Osteoblast (primary cell): ENCODE data around the gene RASSF4. TPM values are rescaled to one million over a fixed set of nuclear protein-coding genes. Genes with fewer than 3 reads are reported as not detected.

ENCODE experiments used
- DNase-seq: peaks from one replicate; pipeline ENCODE4 v3.0.0; 2011; ENCODE audit warnings: low spot score, mixed read lengths; ENCODE audit not compliant: insufficient read length; ENCODE audit errors: missing footprints
- H2AFZ ChIP-seq: 2 replicates; pipeline ENCODE4 v1.6.0; 2011; ENCODE audit warnings: mild to moderate bottlenecking, low read length
- H3K27ac ChIP-seq: 2 replicates; pipeline ENCODE4 v1.5.1; 2011; ENCODE audit warnings: mild to moderate bottlenecking, low read depth, low read length, moderate library complexity
- H3K27me3 ChIP-seq: 2 replicates; pipeline ENCODE4 v1.6.0; 2012; ENCODE audit warnings: mild to moderate bottlenecking, control low read depth, inconsistent platforms, low read length, moderate library complexity; ENCODE audit not compliant: insufficient read depth
- H3K36me3 ChIP-seq: 2 replicates; pipeline ENCODE4 v1.5.1; 2011; ENCODE audit warnings: mild to moderate bottlenecking, low read length, control low read depth, moderate library complexity; ENCODE audit not compliant: insufficient read depth
- H3K4me1 ChIP-seq: 2 replicates; pipeline ENCODE4 v1.5.1; 2011; ENCODE audit warnings: mild to moderate bottlenecking, low read length, control low read depth, moderate library complexity; ENCODE audit not compliant: insufficient read depth
- H3K4me2 ChIP-seq: 2 replicates; pipeline ENCODE4 v1.6.0; 2011; ENCODE audit warnings: mild to moderate bottlenecking, low read length; ENCODE audit not compliant: insufficient read depth
- H3K4me3 ChIP-seq: fragments of 200-600 bp; sonication (generic); 3 replicates; pipeline ENCODE4 v1.5.1; 2012; ENCODE audit warnings: mild to moderate bottlenecking, low read length, inconsistent platforms; ENCODE audit not compliant: insufficient read depth
- H3K79me2 ChIP-seq: 2 replicates; pipeline ENCODE4 v1.6.0; 2012; ENCODE audit warnings: mild to moderate bottlenecking, low read length, control low read depth, inconsistent platforms; ENCODE audit not compliant: insufficient read depth
- H3K9me3 ChIP-seq: 2 replicates; pipeline ENCODE4 v1.5.1; 2011; ENCODE audit warnings: low read depth, low read length, control low read depth
- H4K20me1 ChIP-seq: 2 replicates; pipeline ENCODE4 v1.6.0; 2012; ENCODE audit warnings: mild to moderate bottlenecking, low read length, control low read depth; ENCODE audit not compliant: insufficient read depth
- total RNA-seq: library from RNA; depleted of rRNA; stranded (reverse); fragments of >200 nt; gene quantifications from 2 replicates; pipeline ENCODE4 v1.2.3, GENCODE V29; 2012
- TF ChIP-seq, protein P1 (sequence below): IDR thresholded peaks from 2 replicates; pipeline ENCODE4 v1.5.1; 2011; ENCODE audit warnings: mild to moderate bottlenecking, low read depth, low read length, moderate library complexity; ENCODE audit errors: extremely low read depth

The RASSF4 gene
- total RNA-seq, 1 donor = 4.0 TPM

GRCh38 chr10:44944354-44944753 lies 15.2 kb upstream of the RASSF4 start:
- H3K27ac ChIP-seq = no peak overlapping the region
- no peak overlapping the region for H3K4me2 ChIP-seq
- no peaks in the 10 kb centered on the region for H3K79me2 ChIP-seq
- no peak overlapping the region for H3K4me3 ChIP-seq
- H3K27me3 ChIP-seq = no peaks in the 10 kb centered on the region
- TF ChIP-seq, protein P1, sequence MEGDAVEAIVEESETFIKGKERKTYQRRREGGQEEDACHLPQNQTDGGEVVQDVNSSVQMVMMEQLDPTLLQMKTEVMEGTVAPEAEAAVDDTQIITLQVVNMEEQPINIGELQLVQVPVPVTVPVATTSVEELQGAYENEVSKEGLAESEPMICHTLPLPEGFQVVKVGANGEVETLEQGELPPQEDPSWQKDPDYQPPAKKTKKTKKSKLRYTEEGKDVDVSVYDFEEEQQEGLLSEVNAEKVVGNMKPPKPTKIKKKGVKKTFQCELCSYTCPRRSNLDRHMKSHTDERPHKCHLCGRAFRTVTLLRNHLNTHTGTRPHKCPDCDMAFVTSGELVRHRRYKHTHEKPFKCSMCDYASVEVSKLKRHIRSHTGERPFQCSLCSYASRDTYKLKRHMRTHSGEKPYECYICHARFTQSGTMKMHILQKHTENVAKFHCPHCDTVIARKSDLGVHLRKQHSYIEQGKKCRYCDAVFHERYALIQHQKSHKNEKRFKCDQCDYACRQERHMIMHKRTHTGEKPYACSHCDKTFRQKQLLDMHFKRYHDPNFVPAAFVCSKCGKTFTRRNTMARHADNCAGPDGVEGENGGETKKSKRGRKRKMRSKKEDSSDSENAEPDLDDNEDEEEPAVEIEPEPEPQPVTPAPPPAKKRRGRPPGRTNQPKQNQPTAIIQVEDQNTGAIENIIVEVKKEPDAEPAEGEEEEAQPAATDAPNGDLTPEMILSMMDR = no peak
- peaks cover 11% of the 10 kb centered on the region for H3K4me1 ChIP-seq
- no peak overlapping the region for H2AFZ ChIP-seq
- H3K36me3 ChIP-seq = no peaks in the 10 kb centered on the region
- no peak for DNase-seq
- no peaks in the 10 kb centered on the region for H3K9me3 ChIP-seq
- no peaks in the 10 kb centered on the region for H4K20me1 ChIP-seq

- no peak for DNase-seq
- Histone ChIP-seq H3K27ac (no peak overlapping the region), H2AFZ (peak overlapping the region; percentile 57), H3K79me2 (no peaks in the 10 kb centered on the region), H3K4me2 (peak overlapping the region; percentile 66), H3K9me3 (no peaks in the 10 kb centered on the region), H3K36me3 (no peaks in the 10 kb centered on the region), H4K20me1 (no peaks in the 10 kb centered on the region), H3K4me1 (peaks cover 11% of the 10 kb centered on the region), H3K27me3 (no peaks in the 10 kb centered on the region), H3K4me3 (peak overlapping the region; percentile 43)
- TF ChIP-seq, protein P1 = no peak
Observed at GRCh38 chr10:44946205-44946604, 13.4 kb upstream of the RASSF4 start.

GRCh38 chr10:44947371-44948152 lies 12.0 kb upstream of the RASSF4 start:
- Histone ChIP-seq H2AFZ (no peak overlapping the region), H3K4me3 (no peak overlapping the region), H3K27me3 (no peaks in the 10 kb centered on the region), H3K36me3 (no peaks in the 10 kb centered on the region), H3K9me3 (no peaks in the 10 kb centered on the region), H3K79me2 (no peaks in the 10 kb centered on the region), H4K20me1 (no peaks in the 10 kb centered on the region), H3K27ac (no peak overlapping the region), H3K4me1 (peaks cover 11% of the 10 kb centered on the region), H3K4me2 (no peak overlapping the region)
- TF ChIP-seq, protein P1 = no peak
- DNase-seq = no peak

DNA sequence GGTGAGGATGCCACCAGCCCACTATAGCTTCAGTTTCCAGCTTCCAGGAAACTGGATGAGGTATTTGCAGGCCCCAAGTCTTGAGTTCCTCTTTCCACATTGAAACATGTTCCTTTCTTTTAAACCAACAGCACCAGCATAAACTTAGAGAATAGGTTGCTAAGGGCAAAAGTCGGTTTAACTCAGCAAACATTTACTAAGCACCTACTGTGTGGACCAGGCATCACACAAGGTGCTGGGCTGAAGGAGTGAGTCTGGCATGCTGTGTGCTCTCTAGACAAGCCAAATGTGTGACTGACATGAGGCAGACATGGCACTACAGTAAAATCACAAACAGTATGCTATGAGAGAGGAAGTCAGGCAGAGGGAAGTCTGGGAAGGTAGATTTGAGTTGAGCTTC lies 11.0 kb upstream of the RASSF4 start:
- TF ChIP-seq, protein P1 = no peak
- no peaks in the 10 kb centered on the region for H4K20me1 ChIP-seq
- H3K4me2 ChIP-seq = no peak overlapping the region
- H3K4me1 ChIP-seq = peaks cover 14% of the 10 kb centered on the region
- H3K36me3 ChIP-seq = no peaks in the 10 kb centered on the region
- no peak overlapping the region for H2AFZ ChIP-seq
- H3K27ac ChIP-seq = no peak overlapping the region
- H3K79me2 ChIP-seq = no peaks in the 10 kb centered on the region
- no peak for DNase-seq
- H3K9me3 ChIP-seq = no peaks in the 10 kb centered on the region
- H3K27me3 ChIP-seq = no peaks in the 10 kb centered on the region
- no peak overlapping the region for H3K4me3 ChIP-seq
